Upper lobe of right lung (tissue), 1 donor: ENCODE measurements around the gene FTCD. TPM values are rescaled to one million over a fixed set of nuclear protein-coding genes. Genes with fewer than 3 reads are reported as not detected.
A peak's percentile ranks its signal among the peaks of the same experiment; 100 is the strongest.
"Not testable (repeated sequence)": the region's sequence is repeated elsewhere in the genome, so short reads cannot be mapped to it uniquely, and the experiment has no call there.

ENCODE experiments used
- ATAC-seq: fragments of 200-7000 bp; cut with Tn5 transposase; one replicate; pipeline ENCODE4 v1.9.1; 2020; ENCODE audit warnings: mild to moderate bottlenecking, moderate library complexity
- DNase-seq: peaks from one replicate; pipeline ENCODE4 v3.0.0-alpha.2; 2020
- H3K27ac ChIP-seq: fragments of 200-600 bp; one replicate; pipeline ENCODE4 v1.8.0; 2022
- H3K27me3 ChIP-seq: fragments of 200-600 bp; one replicate; pipeline ENCODE4 v1.8.0; 2022; ENCODE audit warnings: mild to moderate bottlenecking
- H3K36me3 ChIP-seq: fragments of 200-600 bp; one replicate; pipeline ENCODE4 v1.8.0; 2022
- H3K4me1 ChIP-seq: fragments of 200-600 bp; one replicate; pipeline ENCODE4 v1.8.0; 2022
- H3K4me3 ChIP-seq: fragments of 200-600 bp; one replicate; pipeline ENCODE4 v1.8.0; 2022; ENCODE audit warnings: mild to moderate bottlenecking
- H3K9me3 ChIP-seq: fragments of 200-600 bp; one replicate; pipeline ENCODE4 v1.8.0; 2022
- intact Hi-C: fragments of 100-400 bp; cut with DNase I; formaldehyde crosslinking; loops from one replicate; pipeline ENCODE4 v1.11.0; 2022
- total RNA-seq: library from RNA; stranded (reverse); fragmentation: NEBNext Ultra II Directional; extraction: Animal tissue kit (Norgen Biotek cat#: 25700); gene quantifications from one replicate; pipeline ENCODE4 v1.2.1, GENCODE V29; 2021
- TF ChIP-seq, protein P1 (sequence below): fragments of 200-600 bp; IDR thresholded peaks from one replicate; pipeline ENCODE4 v1.8.0; 2022; ENCODE audit warnings: antibody characterized with exemption
- donor health status: DM: no; HTN: yes; CAD: no; lungs with severe emphysema.

FTCD gene
- total RNA-seq, 1 donor from 2014 or later: 0.46 TPM

DNA sequence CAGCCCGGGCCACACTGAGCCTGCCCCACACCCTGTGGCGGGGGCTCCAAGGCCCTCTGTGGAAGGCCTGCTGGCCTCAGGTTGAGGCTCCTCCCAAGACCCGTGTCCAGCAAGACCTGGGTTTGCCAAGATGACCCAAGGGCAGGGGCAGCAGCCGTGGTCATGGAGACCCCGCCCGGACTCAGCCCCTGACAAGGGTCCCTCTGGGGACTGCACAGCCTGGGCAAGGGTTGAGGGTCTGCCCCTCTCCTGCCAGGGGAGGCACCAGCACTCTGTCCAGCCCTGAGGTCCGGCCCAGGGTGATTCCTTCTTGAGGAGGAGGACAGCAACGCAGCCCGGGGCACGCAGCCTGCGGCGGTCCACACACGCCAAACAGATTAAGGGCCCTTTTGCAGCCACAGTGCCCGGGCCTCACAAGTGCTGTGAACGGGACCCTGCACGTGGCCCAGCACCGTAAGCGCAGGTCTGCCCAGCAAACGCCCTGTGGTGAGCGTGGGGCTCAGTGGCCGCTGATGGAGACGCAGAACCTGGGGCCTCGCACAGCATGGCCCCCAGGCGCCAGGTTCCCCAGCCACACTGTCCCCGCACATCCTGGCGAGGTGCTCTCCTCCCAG is 25.5 kb upstream of the FTCD start:
- TF ChIP-seq, protein P1, sequence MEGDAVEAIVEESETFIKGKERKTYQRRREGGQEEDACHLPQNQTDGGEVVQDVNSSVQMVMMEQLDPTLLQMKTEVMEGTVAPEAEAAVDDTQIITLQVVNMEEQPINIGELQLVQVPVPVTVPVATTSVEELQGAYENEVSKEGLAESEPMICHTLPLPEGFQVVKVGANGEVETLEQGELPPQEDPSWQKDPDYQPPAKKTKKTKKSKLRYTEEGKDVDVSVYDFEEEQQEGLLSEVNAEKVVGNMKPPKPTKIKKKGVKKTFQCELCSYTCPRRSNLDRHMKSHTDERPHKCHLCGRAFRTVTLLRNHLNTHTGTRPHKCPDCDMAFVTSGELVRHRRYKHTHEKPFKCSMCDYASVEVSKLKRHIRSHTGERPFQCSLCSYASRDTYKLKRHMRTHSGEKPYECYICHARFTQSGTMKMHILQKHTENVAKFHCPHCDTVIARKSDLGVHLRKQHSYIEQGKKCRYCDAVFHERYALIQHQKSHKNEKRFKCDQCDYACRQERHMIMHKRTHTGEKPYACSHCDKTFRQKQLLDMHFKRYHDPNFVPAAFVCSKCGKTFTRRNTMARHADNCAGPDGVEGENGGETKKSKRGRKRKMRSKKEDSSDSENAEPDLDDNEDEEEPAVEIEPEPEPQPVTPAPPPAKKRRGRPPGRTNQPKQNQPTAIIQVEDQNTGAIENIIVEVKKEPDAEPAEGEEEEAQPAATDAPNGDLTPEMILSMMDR: no peak
- H3K36me3 ChIP-seq: no peaks in the 10 kb centered on the region
- ATAC-seq: no peak
- no peak overlapping the region for H3K4me3 ChIP-seq
- intact Hi-C loops: no loop called here
- DNase-seq: no peak
- peaks cover 3% of the 10 kb centered on the region for H3K4me1 ChIP-seq
- no peaks in the 10 kb centered on the region for H3K27me3 ChIP-seq
- H3K9me3 ChIP-seq: no peaks in the 10 kb centered on the region
- H3K27ac ChIP-seq: no peak overlapping the region

DNA sequence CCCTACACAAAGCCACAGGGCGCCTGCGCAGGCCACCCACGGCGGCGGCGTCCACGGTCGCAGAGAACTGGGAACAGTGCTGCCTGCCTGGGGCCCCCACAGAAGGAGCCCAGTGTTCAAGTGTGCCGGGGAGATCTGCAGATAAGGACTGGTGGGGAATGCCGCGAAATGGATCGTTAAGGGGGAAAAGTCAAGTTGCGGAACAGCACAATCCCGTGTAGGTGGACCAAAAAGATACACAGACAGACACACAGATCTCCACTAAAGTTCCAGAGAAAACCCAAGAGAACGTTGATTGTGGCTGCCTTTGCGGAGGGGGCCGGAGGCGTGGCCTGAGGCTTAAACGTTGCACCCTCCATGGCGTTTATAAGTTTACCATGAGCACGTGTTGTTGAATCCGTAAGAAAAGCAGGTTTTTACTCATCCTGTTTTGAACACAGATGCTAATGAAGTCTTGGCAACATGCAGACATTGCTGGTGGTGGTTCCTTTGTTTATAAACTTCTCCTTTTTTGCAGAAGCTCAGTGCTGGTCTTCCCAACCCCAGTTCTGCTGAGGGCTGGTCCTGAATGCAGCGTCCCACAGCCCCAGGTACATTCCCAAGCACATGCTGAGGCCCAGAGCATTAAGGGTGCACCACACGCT is 24.8 kb upstream of the FTCD start:
- Histone ChIP-seq H3K9me3 (no peaks in the 10 kb centered on the region), H3K4me1 (peaks cover 3% of the 10 kb centered on the region), H3K36me3 (no peaks in the 10 kb centered on the region), H3K4me3 (no peak overlapping the region), H3K27ac (no peak overlapping the region), H3K27me3 (no peaks in the 10 kb centered on the region)
- DNase-seq (no peak), ATAC-seq (no peak)
- TF ChIP-seq, protein P1: no peak
- intact Hi-C loops: no loop called here

DNA sequence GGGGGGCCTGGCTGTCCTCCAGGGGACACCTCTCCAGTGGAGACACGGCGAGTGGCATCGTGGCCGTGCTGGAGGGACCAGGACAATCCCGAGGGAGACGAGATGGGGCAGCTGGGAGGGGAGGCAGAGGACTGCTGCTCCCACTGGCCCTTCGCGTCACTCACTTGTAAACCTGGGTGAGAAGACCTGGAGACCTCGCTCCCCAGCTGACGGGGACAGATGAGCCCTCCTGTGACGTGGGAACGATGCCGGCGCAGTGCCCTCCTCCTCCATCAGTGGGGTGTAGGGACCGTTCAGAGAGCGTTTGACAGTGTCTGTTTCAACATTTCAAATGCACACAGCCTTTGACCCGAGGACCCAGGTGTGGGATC is 24.3 kb upstream of the FTCD start:
- Histone ChIP-seq H3K4me1 (peaks cover 3% of the 10 kb centered on the region), H3K27me3 (no peaks in the 10 kb centered on the region), H3K27ac (no peak overlapping the region), H3K4me3 (no peak overlapping the region), H3K9me3 (no peaks in the 10 kb centered on the region), H3K36me3 (no peaks in the 10 kb centered on the region)
- no peak for DNase-seq
- ATAC-seq: no peak
- TF ChIP-seq, protein P1: no peak
- intact Hi-C loops: no loop called here

DNA sequence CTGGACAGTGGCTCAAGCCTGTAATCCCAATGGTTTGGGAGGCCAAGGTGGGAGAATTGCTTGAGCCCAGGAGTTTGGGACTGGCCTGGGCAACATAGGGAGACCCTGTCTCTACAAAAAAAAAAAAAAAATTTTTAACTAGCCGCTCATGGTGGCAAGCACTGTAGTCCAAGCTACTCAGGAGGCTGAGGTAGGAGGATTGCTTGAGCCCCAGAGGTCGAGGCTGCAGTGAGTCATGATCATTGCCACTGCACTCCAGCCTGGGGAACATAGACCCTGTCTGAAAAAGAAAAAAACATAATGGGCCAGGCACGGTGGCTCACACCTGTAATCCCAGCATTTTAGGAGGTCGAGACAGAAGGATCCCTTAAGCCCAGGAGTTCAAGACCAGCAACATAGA is 23.6 kb upstream of the FTCD start:
- TF ChIP-seq, protein P1: no peak
- intact Hi-C loops: no loop called here
- peaks cover 2% of the 10 kb centered on the region for H3K4me1 ChIP-seq
- H3K4me3 ChIP-seq: no peak overlapping the region
- H3K36me3 ChIP-seq: no peaks in the 10 kb centered on the region
- ATAC-seq (no peak), DNase-seq (no peak)
- H3K27ac ChIP-seq: no peak overlapping the region
- no peaks in the 10 kb centered on the region for H3K27me3 ChIP-seq
- no peaks in the 10 kb centered on the region for H3K9me3 ChIP-seq

DNA sequence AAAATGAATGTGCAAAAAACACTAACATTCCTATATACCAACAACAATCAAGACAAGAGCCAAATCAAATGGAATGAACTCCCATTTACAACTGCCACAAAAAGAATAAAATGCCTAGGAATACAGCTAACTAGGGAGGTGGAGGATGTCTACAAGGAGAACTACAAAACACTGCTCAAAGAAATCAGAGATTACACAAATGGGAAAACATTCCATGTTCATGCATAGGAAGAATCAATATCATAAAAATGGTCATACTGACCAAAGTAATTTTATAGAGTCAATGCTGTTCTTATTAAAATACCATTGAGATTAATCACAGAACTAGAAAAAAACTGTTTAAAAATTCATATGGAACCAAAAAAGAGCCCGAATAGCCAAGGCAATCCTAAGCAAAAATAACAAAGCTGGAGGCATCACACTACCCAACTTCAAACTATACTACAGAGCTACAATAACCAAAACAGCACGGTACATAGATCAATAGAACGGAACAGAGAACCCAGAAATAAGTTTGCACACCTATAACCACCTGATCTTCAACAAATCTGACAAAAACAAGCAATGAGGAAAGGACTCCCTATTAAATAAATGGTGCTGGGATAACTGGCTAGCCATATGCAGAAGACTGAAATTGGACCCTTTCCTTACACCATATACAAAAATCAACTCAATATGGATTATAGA is 21.2 kb upstream of the FTCD start:
- H3K27me3 ChIP-seq, DNase-seq, ATAC-seq, H3K36me3 ChIP-seq, H3K27ac ChIP-seq, H3K4me1 ChIP-seq, intact Hi-C loops, H3K9me3 ChIP-seq, H3K4me3 ChIP-seq: not testable (repeated sequence)

DNA sequence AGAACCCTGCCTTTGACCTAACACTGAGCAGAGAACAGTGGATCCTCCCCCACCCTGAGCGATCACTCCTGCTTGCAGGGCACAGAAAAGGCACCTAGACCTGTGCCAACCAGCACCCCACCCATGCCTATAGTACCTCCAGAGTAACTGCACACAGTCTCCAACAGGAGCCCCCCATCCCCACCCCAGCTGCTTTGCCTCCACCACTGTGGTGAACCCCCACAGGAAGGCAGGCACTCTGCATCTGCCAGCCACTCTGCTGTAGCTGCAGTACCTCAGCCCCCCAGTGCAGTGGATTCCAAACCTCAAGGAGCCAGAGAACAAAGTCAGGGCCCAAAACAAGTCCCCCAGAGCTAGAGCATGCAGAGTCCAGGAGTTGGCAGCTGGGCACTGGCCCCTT is 18.2 kb upstream of the FTCD start:
- peak; percentile 37 for DNase-seq
- H3K4me1 ChIP-seq: no peaks in the 10 kb centered on the region
- H3K27me3 ChIP-seq: no peaks in the 10 kb centered on the region
- no peaks in the 10 kb centered on the region for H3K36me3 ChIP-seq
- H3K27ac ChIP-seq: no peak overlapping the region
- intact Hi-C loops: no loop called here
- no peak for ATAC-seq
- TF ChIP-seq, protein P1: no peak
- H3K9me3 ChIP-seq: no peaks in the 10 kb centered on the region
- no peak overlapping the region for H3K4me3 ChIP-seq
